ENCODE results near the gene C6orf15.

Gene C6orf15

DNA sequence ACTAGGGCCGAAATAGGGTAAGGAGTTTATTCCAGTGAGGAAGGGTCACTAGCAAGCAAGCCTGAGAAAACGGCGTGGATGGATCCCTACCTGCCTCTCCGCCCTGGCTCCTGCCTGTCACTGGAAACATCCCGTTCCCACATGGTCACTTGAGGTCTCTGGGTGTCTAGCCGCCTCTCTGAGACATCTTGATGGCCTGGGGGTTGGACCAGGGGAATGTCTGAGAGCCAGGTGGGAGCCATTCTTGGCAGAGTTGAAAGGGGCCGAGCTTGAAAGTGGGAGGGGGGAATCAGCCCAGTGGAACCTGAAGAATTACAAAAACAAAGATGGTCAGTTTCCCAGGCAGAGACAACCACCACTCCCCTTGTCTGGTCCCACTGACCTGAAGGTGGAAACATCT, 44.3 kb upstream of the C6orf15 start:
- H3K9me3 ChIP-seq = no peaks in the 10 kb centered on the region
- no peaks in the 10 kb centered on the region for H3K36me3 ChIP-seq
- H3K4me3 ChIP-seq (ENCODE audit: low read depth, low read length) = no peak overlapping the region
- peaks cover 2% of the 10 kb centered on the region; the same call in 1 of the 2 replicates for H3K4me1 ChIP-seq
- DNase-seq = no peak
- TF ChIP-seq, protein P1, sequence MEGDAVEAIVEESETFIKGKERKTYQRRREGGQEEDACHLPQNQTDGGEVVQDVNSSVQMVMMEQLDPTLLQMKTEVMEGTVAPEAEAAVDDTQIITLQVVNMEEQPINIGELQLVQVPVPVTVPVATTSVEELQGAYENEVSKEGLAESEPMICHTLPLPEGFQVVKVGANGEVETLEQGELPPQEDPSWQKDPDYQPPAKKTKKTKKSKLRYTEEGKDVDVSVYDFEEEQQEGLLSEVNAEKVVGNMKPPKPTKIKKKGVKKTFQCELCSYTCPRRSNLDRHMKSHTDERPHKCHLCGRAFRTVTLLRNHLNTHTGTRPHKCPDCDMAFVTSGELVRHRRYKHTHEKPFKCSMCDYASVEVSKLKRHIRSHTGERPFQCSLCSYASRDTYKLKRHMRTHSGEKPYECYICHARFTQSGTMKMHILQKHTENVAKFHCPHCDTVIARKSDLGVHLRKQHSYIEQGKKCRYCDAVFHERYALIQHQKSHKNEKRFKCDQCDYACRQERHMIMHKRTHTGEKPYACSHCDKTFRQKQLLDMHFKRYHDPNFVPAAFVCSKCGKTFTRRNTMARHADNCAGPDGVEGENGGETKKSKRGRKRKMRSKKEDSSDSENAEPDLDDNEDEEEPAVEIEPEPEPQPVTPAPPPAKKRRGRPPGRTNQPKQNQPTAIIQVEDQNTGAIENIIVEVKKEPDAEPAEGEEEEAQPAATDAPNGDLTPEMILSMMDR (IDR thresholded peaks at IDR 0.05; ENCODE audit: low read depth, low read length) = no peak
- H3K27me3 ChIP-seq = no peaks in the 10 kb centered on the region

DNA sequence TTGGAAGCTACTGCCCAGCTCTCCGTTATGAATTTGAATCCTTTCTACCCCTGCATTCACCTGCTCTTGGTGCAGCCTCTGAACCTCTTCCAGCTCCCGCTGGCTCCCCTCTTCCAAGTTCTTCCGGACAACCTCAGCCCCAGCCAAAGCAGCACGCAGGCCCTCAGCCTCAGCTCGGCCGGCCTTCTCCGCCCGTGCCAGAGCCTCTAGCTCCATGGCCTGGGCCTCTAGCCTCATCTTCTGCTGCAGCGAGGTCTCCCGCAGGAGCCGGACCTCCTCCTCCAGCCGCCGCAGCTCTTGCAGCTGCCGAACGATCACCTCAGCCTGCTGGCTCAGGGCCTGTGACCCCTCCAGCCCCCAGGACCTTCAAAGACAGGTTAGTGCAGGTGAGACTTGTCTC, 42.1 kb upstream of the C6orf15 start:
- H3K27me3 ChIP-seq = no peaks in the 10 kb centered on the region
- no peaks in the 10 kb centered on the region for H3K9me3 ChIP-seq
- TF ChIP-seq, protein P1 (IDR thresholded peaks at IDR 0.05; ENCODE audit: low read depth, low read length) = no peak
- H3K36me3 ChIP-seq = no peaks in the 10 kb centered on the region
- no peak for DNase-seq
- peaks cover 2% of the 10 kb centered on the region; the same call in 1 of the 2 replicates for H3K4me1 ChIP-seq
- H3K4me3 ChIP-seq (ENCODE audit: low read depth, low read length) = no peak overlapping the region

DNA sequence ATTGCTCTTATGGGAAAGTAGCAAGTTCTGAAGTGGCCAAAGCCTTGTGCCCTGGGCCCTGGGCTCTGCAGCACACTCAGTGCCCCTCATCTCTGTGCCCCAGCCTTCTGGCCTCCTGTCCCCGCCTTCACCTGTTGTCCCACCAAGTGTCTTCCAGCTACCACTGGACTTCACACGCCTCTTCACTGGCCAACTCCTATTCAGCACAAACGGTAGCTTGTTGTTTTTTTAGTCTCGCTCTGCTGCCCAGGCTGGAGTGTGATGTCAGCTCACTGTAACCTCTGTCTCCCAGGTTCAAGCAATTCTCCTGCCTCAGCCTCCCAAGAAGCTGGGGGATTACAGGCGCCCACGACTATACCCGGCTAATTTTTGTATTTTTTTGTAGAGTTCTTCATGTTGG, 40.4 kb upstream of the C6orf15 start:
- Histone ChIP-seq H3K9me3 (no peaks in the 10 kb centered on the region), H3K4me1 (peaks cover 2% of the 10 kb centered on the region; the same call in 1 of the 2 replicates), H3K27me3 (no peaks in the 10 kb centered on the region), H3K4me3 (ENCODE audit: low read depth, low read length) (no peak overlapping the region), H3K36me3 (no peaks in the 10 kb centered on the region)
- no peak for DNase-seq
- TF ChIP-seq, protein P1 (IDR thresholded peaks at IDR 0.05; ENCODE audit: low read depth, low read length) = no peak

DNA sequence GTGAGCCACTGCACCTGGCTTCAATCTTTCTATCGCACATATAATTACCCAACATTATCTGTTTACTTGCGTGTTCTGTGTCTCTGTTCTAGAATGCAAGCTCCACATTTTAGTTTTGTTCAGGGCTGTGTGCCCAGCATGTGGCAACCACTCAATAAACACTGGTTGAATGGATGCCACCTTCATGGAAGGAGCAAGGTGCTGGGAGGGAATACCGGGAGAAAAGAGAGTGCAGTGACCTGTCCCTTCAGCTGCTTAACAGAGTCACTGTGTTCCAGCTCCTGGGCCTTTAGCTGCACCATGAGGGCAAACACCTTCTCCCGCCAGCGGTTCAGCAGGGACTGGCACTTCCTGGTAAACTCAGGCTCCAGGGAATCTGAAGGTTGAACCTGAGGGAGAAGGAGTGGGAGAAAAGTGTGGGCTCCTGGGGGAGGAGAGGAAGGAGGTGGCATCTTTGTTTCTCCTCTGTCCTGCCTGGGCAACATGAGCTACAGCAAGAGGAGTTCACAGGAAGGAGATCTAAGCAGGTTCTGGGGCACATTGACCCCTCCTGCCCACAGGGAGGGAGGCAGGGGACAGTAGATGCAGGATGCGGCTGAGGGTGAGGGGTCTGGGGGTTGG, 37.6 kb upstream of the C6orf15 start:
- Histone ChIP-seq H3K27me3 (no peaks in the 10 kb centered on the region), H3K4me3 (ENCODE audit: low read depth, low read length) (no peak overlapping the region), H3K36me3 (no peaks in the 10 kb centered on the region), H3K9me3 (no peaks in the 10 kb centered on the region), H3K4me1 (no peaks in the 10 kb centered on the region)
- TF ChIP-seq, protein P1 (IDR thresholded peaks at IDR 0.05; ENCODE audit: low read depth, low read length) = no peak
- no peak for DNase-seq

DNA sequence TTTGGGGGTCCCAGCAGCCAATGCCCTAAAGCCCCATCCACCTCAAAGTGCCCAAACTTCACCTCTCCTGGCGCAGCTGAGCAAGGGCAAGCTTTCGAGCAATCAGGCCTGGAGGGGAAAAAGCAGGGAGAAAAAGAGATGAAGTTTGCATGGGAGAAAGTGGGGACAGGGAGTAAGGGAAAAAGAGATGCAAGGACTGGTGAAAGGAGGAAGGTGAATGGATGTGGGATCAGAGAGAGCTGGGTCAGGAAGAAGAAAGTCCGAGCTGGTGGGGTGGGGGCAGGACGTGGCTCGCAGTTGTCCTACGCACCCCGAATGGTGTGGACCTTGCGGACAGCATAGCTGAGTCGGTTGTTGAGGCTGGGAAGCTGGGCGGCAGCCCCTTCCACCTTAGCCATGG, 33.0 kb upstream of the C6orf15 start:
- no peaks in the 10 kb centered on the region for H3K36me3 ChIP-seq
- H3K9me3 ChIP-seq = no peaks in the 10 kb centered on the region
- H3K4me1 ChIP-seq = no peaks in the 10 kb centered on the region
- TF ChIP-seq, protein P1 (IDR thresholded peaks at IDR 0.05; ENCODE audit: low read depth, low read length) = no peak
- DNase-seq = no peak
- H3K27me3 ChIP-seq = no peaks in the 10 kb centered on the region
- H3K4me3 ChIP-seq (ENCODE audit: low read depth, low read length) = no peak overlapping the region

DNA sequence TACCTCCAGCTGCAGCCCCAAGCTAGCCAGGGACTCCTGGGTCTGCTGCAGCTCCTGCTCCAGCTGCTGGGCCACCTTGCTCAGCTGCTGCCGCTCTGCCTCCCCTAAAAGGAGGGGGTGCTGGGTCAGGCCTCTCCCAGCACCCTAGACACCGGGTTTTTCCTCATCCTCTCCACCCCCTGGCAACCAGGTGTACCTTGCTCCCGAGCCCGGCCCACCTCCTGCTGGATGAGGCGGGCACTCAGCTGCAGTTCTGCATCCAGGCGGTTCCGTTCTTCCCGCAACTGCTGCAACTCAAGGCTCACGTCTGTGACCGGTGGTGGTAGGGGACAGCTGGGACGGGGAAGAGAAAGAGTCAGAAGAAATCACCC, 32.6 kb upstream of the C6orf15 start:
- no peaks in the 10 kb centered on the region for H3K36me3 ChIP-seq
- TF ChIP-seq, protein P1 (IDR thresholded peaks at IDR 0.05; ENCODE audit: low read depth, low read length) = no peak
- H3K4me1 ChIP-seq = no peaks in the 10 kb centered on the region
- H3K9me3 ChIP-seq = no peaks in the 10 kb centered on the region
- H3K27me3 ChIP-seq = no peaks in the 10 kb centered on the region
- H3K4me3 ChIP-seq (ENCODE audit: low read depth, low read length) = no peak overlapping the region
- DNase-seq = no peak
